Type B pancreatic cell (in vitro differentiated cells): Measurements from ENCODE around the gene CDYL2. TPM values are rescaled to one million over a fixed set of nuclear protein-coding genes. Genes with fewer than 3 reads are reported as not detected.

Experiments used
- DNase-seq: peaks from one replicate; pipeline ENCODE4 v3.0.0; 2021; ENCODE audit warnings: mixed read lengths; ENCODE audit not compliant: unreplicated experiment; ENCODE audit errors: extremely low spot score
- H3K27ac Mint-ChIP-seq: 2 replicates; pipeline ENCODE4 v1.8.0; 2021; ENCODE audit warnings: mild to moderate bottlenecking, mixed read lengths
- H3K27me3 Mint-ChIP-seq: 2 replicates; pipeline ENCODE4 v1.8.0; 2021; ENCODE audit warnings: mixed read lengths
- H3K36me3 Mint-ChIP-seq: 2 replicates; pipeline ENCODE4 v1.8.0; 2021; ENCODE audit warnings: mixed read lengths
- H3K4me1 Mint-ChIP-seq: one replicate; pipeline ENCODE4 v1.8.0; 2021; ENCODE audit warnings: mixed read lengths; ENCODE audit not compliant: unreplicated experiment
- H3K4me3 Mint-ChIP-seq: 2 replicates; pipeline ENCODE4 v1.8.0; 2021; ENCODE audit warnings: mild to moderate bottlenecking, mixed read lengths
- H3K9me3 Mint-ChIP-seq: 2 replicates; pipeline ENCODE4 v1.8.0; 2021; ENCODE audit warnings: mixed read lengths
- total RNA-seq: library from RNA; stranded (reverse); gene quantifications from 2 replicates; pipeline ENCODE4 v1.2.1, GENCODE V29; 2021; ENCODE audit warnings: low replicate concordance
- TF ChIP-seq, protein P1 (sequence below): fragments of 200-600 bp; sonication (generic); conservative IDR thresholded peaks from 2 replicates; pipeline ENCODE4 v1.5.0; 2021; ENCODE audit warnings: antibody characterized with exemption, mild to moderate bottlenecking

The CDYL2 gene
- total RNA-seq, 1 donor from 2014 or later = 8.2 TPM

GRCh38 chr16:80663078-80663477, 141.3 kb downstream of the CDYL2 start:
- Mint-ChIP-seq H3K27ac (no peak overlapping the region), H3K9me3 (peaks cover 8% of the 10 kb centered on the region), H3K4me1 (no peaks in the 10 kb centered on the region), H3K27me3 (peaks cover 15% of the 10 kb centered on the region), H3K36me3 (no peaks in the 10 kb centered on the region), H3K4me3 (no peak overlapping the region)
- DNase-seq = no peak
- TF ChIP-seq, protein P1, sequence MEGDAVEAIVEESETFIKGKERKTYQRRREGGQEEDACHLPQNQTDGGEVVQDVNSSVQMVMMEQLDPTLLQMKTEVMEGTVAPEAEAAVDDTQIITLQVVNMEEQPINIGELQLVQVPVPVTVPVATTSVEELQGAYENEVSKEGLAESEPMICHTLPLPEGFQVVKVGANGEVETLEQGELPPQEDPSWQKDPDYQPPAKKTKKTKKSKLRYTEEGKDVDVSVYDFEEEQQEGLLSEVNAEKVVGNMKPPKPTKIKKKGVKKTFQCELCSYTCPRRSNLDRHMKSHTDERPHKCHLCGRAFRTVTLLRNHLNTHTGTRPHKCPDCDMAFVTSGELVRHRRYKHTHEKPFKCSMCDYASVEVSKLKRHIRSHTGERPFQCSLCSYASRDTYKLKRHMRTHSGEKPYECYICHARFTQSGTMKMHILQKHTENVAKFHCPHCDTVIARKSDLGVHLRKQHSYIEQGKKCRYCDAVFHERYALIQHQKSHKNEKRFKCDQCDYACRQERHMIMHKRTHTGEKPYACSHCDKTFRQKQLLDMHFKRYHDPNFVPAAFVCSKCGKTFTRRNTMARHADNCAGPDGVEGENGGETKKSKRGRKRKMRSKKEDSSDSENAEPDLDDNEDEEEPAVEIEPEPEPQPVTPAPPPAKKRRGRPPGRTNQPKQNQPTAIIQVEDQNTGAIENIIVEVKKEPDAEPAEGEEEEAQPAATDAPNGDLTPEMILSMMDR = no peak

- H3K36me3 Mint-ChIP-seq = no peaks in the 10 kb centered on the region
- no peak for DNase-seq
- no peaks in the 10 kb centered on the region for H3K4me1 Mint-ChIP-seq
- H3K4me3 Mint-ChIP-seq = no peak overlapping the region
- H3K9me3 Mint-ChIP-seq = peaks cover 8% of the 10 kb centered on the region
- TF ChIP-seq, protein P1 = no peak
- no peak overlapping the region for H3K27ac Mint-ChIP-seq
- H3K27me3 Mint-ChIP-seq = peaks cover 6% of the 10 kb centered on the region
Measured at GRCh38 chr16:80659865-80660264, 144.5 kb downstream of the CDYL2 start.

- Mint-ChIP-seq H3K36me3 (no peaks in the 10 kb centered on the region), H3K27ac (no peak overlapping the region), H3K27me3 (peaks cover 3% of the 10 kb centered on the region), H3K9me3 (peaks cover 8% of the 10 kb centered on the region), H3K4me3 (no peak overlapping the region), H3K4me1 (no peaks in the 10 kb centered on the region)
- TF ChIP-seq, protein P1 = no peak
- DNase-seq = no peak
Measured at GRCh38 chr16:80656711-80657150, 147.7 kb downstream of the CDYL2 start.

GRCh38 chr16:80656161-80656560, 148.2 kb downstream of the CDYL2 start:
- TF ChIP-seq, protein P1 = no peak
- Mint-ChIP-seq H3K9me3 (peaks cover 8% of the 10 kb centered on the region), H3K4me3 (no peak overlapping the region), H3K27ac (no peak overlapping the region), H3K36me3 (no peaks in the 10 kb centered on the region), H3K27me3 (peaks cover 3% of the 10 kb centered on the region), H3K4me1 (no peaks in the 10 kb centered on the region)
- no peak for DNase-seq

DNA sequence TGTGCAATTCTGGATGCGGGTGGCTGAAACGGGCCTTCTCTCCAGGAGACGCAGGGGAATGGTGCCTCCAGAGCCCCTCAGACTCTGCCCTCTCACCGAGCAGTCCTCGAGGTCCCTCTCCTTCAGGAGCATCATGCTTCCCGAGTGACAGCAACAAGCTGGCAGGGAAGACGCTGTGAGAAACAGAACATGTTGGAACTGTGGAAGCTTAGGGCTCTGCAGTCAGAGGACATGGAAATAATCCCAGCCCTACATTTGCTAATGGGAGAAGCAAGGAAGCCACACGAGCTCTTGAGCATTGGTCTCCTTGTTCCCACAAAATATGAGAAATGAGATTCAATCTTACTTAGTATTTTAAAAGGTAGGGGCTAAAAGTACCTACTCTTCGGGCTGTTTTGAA, 148.6 kb downstream of the CDYL2 start:
- TF ChIP-seq, protein P1 = no peak
- no peak overlapping the region for H3K4me3 Mint-ChIP-seq
- no peak overlapping the region for H3K27ac Mint-ChIP-seq
- H3K27me3 Mint-ChIP-seq = peaks cover 2% of the 10 kb centered on the region
- H3K36me3 Mint-ChIP-seq = no peaks in the 10 kb centered on the region
- H3K4me1 Mint-ChIP-seq = no peaks in the 10 kb centered on the region
- DNase-seq = no peak
- peaks cover 8% of the 10 kb centered on the region for H3K9me3 Mint-ChIP-seq
